Breast epithelium (tissue), 3 donors: ENCODE data around the gene KCNK15.

Experiments used
- CTCF ChIP-seq, 3 donors: fragments of 450-650 bp; IDR thresholded peaks; one replicate each; pipeline ENCODE4 v1.5.1; 2016 to 2017; ENCODE audit warnings: antibody characterized with exemption in 3 of 3, mild to moderate bottlenecking in 3 of 3, moderate library complexity in 3 of 3
- POLR2A ChIP-seq: fragments of 450-650 bp; IDR thresholded peaks from one replicate; pipeline ENCODE4 v1.6.1; 2016; ENCODE audit warnings: antibody characterized with exemption, mild to moderate bottlenecking, moderate library complexity
- POLR2AphosphoS5 ChIP-seq, 3 donors: sonication (generic); formaldehyde crosslinking; IDR thresholded peaks; one replicate each; pipeline ENCODE4 v1.6.1; 2017; ENCODE audit warnings: antibody characterized with exemption in 3 of 3

DNA sequence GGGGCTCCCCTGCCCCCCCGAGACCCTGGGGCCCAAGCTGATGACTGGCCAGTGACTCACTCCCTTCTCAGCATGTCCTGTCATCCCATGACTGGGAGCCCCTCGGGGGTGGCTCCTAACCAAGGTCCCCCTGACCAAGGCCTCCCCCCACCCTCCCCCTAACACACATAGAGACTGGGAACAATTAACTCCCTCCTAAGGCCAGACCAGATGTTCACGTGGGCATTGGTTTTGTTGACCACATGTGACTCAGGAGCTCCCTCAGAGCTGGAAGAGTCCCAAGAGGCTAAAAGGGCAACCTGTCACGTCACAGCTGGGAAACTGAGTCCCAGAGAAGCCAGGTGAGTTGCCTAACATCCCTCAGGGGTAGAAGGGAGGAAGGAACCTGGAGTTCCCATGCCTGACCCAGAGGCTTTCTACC is 41.1 kb upstream of the KCNK15 start:
- no peak for TF ChIP-seq CTCF (IDR thresholded peaks at IDR 0.05)
- TF ChIP-seq POLR2A = no peak
- TF ChIP-seq POLR2AphosphoS5 (IDR thresholded peaks at IDR 0.05) = no peak
